SK-N-SH treated with all-trans-retinoic acid at 6 μM for 48 hours (cell line): ENCODE data around the gene ROMO1.
"Not testable (repeated sequence)": the region's sequence is repeated elsewhere in the genome, so short reads cannot be mapped to it uniquely, and the experiment has no call there.

Experiments
- ATAC-seq: fragments of 200-7000 bp; cut with Tn5 transposase; 3 replicates; pipeline ENCODE4 v1.9.1; 2020; ENCODE audit warnings: mild to moderate bottlenecking, moderate library complexity
- ARNTL ChIP-seq: fragments of 450-650 bp; formaldehyde crosslinking; IDR thresholded peaks from 2 replicates; pipeline ENCODE4 v1.5.0; 2020; ENCODE audit warnings: low read depth, mild to moderate bottlenecking, moderate library complexity, borderline replicate concordance
- CSDC2 ChIP-seq: fragments of 250-450 bp; sonication (Bioruptor Pico); IDR thresholded peaks from 2 replicates; pipeline ENCODE4 v1.5.0; 2020; ENCODE audit warnings: mild to moderate bottlenecking, moderate library complexity
- ESRRG ChIP-seq: fragments of 250-450 bp; sonication (Bioruptor Pico); IDR thresholded peaks from 2 replicates; pipeline ENCODE4 v1.6.1; 2021; ENCODE audit warnings: mild to moderate bottlenecking
- GLIS3 ChIP-seq: fragments of 250-450 bp; sonication (Bioruptor Pico); IDR thresholded peaks from 2 replicates; pipeline ENCODE4 v1.5.0; 2020; ENCODE audit warnings: mild to moderate bottlenecking, moderate library complexity
- ISL1 ChIP-seq: fragments of 250-450 bp; sonication (Bioruptor Pico); IDR thresholded peaks from 2 replicates; pipeline ENCODE4 v2.1.2; 2022; ENCODE audit warnings: mild to moderate bottlenecking, moderate library complexity
- OSR1 ChIP-seq: fragments of 250-450 bp; sonication (Bioruptor Pico); IDR thresholded peaks from 2 replicates; pipeline ENCODE4 v1.8.0; 2022; ENCODE audit warnings: moderate library complexity, mild to moderate bottlenecking, inconsistent platforms
- PATZ1 ChIP-seq: fragments of 250-450 bp; sonication (Bioruptor Pico); IDR thresholded peaks from 2 replicates; pipeline ENCODE4 v1.8.0; 2020; ENCODE audit warnings: mild to moderate bottlenecking, moderate library complexity, borderline replicate concordance
- POU6F1 ChIP-seq: fragments of 250-450 bp; sonication (Bioruptor Pico); IDR thresholded peaks from 2 replicates; pipeline ENCODE4 v1.8.0; 2021; ENCODE audit warnings: low read depth, mild to moderate bottlenecking, moderate library complexity, borderline replicate concordance
- PPARA ChIP-seq: fragments of 250-450 bp; sonication (Bioruptor Pico); IDR thresholded peaks from 2 replicates; pipeline ENCODE4 v1.5.0; 2020; ENCODE audit warnings: mild to moderate bottlenecking, borderline replicate concordance
- RARB ChIP-seq: fragments of 250-450 bp; sonication (Bioruptor Pico); IDR thresholded peaks from 2 replicates; pipeline ENCODE4 v1.8.0; 2021; ENCODE audit warnings: mild to moderate bottlenecking, moderate library complexity
- SNAI2 ChIP-seq: fragments of 250-450 bp; sonication (Bioruptor Pico); IDR thresholded peaks from 2 replicates; pipeline ENCODE4 v1.5.0; 2020; ENCODE audit warnings: mild to moderate bottlenecking, moderate library complexity
- TOX ChIP-seq: fragments of 250-450 bp; sonication (Bioruptor Pico); IDR thresholded peaks from 2 replicates; pipeline ENCODE4 v1.8.0; 2021; ENCODE audit warnings: mild to moderate bottlenecking, moderate library complexity, borderline replicate concordance
- ZC3H10 ChIP-seq: fragments of 250-450 bp; sonication (Bioruptor Pico); IDR thresholded peaks from 2 replicates; pipeline ENCODE4 v1.5.1; 2021; ENCODE audit warnings: mild to moderate bottlenecking, moderate library complexity
- ZFP3 ChIP-seq: fragments of 250-450 bp; sonication (Bioruptor Pico); IDR thresholded peaks from 2 replicates; pipeline ENCODE4 v1.5.0; 2020; ENCODE audit warnings: mild to moderate bottlenecking, moderate library complexity
- ZFP30 ChIP-seq: fragments of 450-650 bp; formaldehyde crosslinking; IDR thresholded peaks from 2 replicates; pipeline ENCODE4 v1.5.0; 2022; ENCODE audit warnings: mild to moderate bottlenecking, moderate library complexity
- ZNF565 ChIP-seq: fragments of 450-650 bp; formaldehyde crosslinking; conservative IDR thresholded peaks from 2 replicates; pipeline ENCODE4 v1.5.0; 2020; ENCODE audit warnings: low read depth, mild to moderate bottlenecking, moderate library complexity
- ZNF70 ChIP-seq: fragments of 450-650 bp; formaldehyde crosslinking; IDR thresholded peaks from 2 replicates; pipeline ENCODE4 v1.5.0; 2020; ENCODE audit warnings: mild to moderate bottlenecking, moderate library complexity
- ZNF8 ChIP-seq: fragments of 450-650 bp; formaldehyde crosslinking; IDR thresholded peaks from 2 replicates; pipeline ENCODE4 v1.5.0; 2020; ENCODE audit warnings: mild to moderate bottlenecking, moderate library complexity
- TF ChIP-seq, protein P1 (sequence below): fragments of 250-450 bp; sonication (Bioruptor Pico); IDR thresholded peaks from 2 replicates; pipeline ENCODE4 v1.5.1; 2021; ENCODE audit warnings: mild to moderate bottlenecking, moderate library complexity
- TF ChIP-seq, protein P2 (sequence below): fragments of 250-450 bp; sonication (Bioruptor Pico); IDR thresholded peaks from 2 replicates; pipeline ENCODE4 v1.5.1; 2020; ENCODE audit warnings: low read depth, mild to moderate bottlenecking, moderate library complexity

Gene ROMO1

GRCh38 chr20:35714127-35714526, 14.9 kb downstream of the ROMO1 start (continued):
- TF ChIP-seq, protein P1, sequence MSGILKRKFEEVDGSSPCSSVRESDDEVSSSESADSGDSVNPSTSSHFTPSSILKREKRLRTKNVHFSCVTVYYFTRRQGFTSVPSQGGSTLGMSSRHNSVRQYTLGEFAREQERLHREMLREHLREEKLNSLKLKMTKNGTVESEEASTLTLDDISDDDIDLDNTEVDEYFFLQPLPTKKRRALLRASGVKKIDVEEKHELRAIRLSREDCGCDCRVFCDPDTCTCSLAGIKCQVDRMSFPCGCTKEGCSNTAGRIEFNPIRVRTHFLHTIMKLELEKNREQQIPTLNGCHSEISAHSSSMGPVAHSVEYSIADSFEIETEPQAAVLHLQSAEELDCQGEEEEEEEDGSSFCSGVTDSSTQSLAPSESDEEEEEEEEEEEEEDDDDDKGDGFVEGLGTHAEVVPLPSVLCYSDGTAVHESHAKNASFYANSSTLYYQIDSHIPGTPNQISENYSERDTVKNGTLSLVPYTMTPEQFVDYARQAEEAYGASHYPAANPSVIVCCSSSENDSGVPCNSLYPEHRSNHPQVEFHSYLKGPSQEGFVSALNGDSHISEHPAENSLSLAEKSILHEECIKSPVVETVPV (CRISPR knock-in tag), result no peak
- TF ChIP-seq ZNF565 (CRISPR knock-in tag), result no peak
- TF ChIP-seq TOX, result no peak

GRCh38 chr20:35715652-35716051, 16.4 kb downstream of the ROMO1 start:
- TF ChIP-seq ZNF8 (CRISPR knock-in tag) (no peak), ZC3H10 (CRISPR knock-in tag) (no peak), POU6F1 (CRISPR knock-in tag) (no peak), ZFP30 (CRISPR knock-in tag) (no peak), CSDC2 (CRISPR knock-in tag) (no peak), TOX (no peak), PPARA (CRISPR knock-in tag) (no peak), OSR1 (no peak), ZFP3 (CRISPR knock-in tag) (no peak), ZNF70 (CRISPR knock-in tag) (no peak)

GRCh38 chr20:35716330-35716729, 17.1 kb downstream of the ROMO1 start:
- TF ChIP-seq RARB (CRISPR knock-in tag), result no peak
- no peak for TF ChIP-seq PPARA (CRISPR knock-in tag)
- TF ChIP-seq, protein P1 (CRISPR knock-in tag), result no peak
- no peak for TF ChIP-seq CSDC2 (CRISPR knock-in tag)
- TF ChIP-seq SNAI2 (CRISPR knock-in tag), result no peak
- TF ChIP-seq ARNTL (CRISPR knock-in tag), result no peak
- no peak for TF ChIP-seq ESRRG (CRISPR knock-in tag)
- no peak for TF ChIP-seq OSR1
- no peak for TF ChIP-seq ZFP3 (CRISPR knock-in tag)
- TF ChIP-seq, protein P2, sequence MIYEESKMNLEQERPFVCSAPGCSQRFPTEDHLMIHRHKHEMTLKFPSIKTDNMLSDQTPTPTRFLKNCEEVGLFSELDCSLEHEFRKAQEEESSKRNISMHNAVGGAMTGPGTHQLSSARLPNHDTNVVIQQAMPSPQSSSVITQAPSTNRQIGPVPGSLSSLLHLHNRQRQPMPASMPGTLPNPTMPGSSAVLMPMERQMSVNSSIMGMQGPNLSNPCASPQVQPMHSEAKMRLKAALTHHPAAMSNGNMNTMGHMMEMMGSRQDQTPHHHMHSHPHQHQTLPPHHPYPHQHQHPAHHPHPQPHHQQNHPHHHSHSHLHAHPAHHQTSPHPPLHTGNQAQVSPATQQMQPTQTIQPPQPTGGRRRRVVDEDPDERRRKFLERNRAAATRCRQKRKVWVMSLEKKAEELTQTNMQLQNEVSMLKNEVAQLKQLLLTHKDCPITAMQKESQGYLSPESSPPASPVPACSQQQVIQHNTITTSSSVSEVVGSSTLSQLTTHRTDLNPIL (CRISPR knock-in tag), result no peak
- TF ChIP-seq GLIS3 (CRISPR knock-in tag), result no peak
- no peak for TF ChIP-seq TOX
- TF ChIP-seq ISL1, result no peak
- TF ChIP-seq PATZ1 (CRISPR knock-in tag), result no peak
- TF ChIP-seq ZNF565 (CRISPR knock-in tag), result no peak
- ATAC-seq, result no peak

More at GRCh38 chr20:35715652-35716051, 16.4 kb downstream of the ROMO1 start:
- ATAC-seq, result no peak

GRCh38 chr20:35718321-35718720, 19.1 kb downstream of the ROMO1 start:
- not testable (repeated sequence) for ATAC-seq
